ENCODE measurements around the gene SRGAP2B.
"Not testable (repeated sequence)": the region's sequence is repeated elsewhere in the genome, so short reads cannot be mapped to it uniquely, and the experiment has no call there.

SRGAP2B gene

DNA sequence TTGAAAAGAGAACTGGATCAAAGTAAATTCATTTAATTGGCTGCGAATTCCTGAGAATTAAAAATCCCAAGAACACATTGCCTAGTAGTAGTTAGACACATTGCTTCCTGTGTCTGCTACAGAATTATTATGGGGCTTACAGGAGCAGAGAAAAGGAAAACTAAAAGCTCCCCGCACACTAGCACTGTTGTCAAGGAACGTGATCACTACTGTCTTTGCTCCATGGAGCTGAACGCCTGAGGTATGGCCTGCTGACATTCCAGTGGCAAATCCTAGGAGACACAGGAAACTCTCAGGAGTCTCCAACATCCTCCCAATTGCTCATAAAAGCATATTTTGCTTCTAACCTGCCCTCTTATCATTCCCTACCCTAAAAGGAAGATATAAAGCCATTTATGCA, 114.0 kb downstream of the SRGAP2B start:
- in situ Hi-C loops (cut with MboI; ENCODE audit: low sequenced_read_pairs, unreplicated experiment); DNase-seq (ENCODE audit: low spot score): not testable (repeated sequence)

- in situ Hi-C loops (cut with MboI; ENCODE audit: low sequenced_read_pairs, unreplicated experiment); DNase-seq (ENCODE audit: low spot score): not testable (repeated sequence)
These were observed 115.0 kb downstream of the SRGAP2B start for GRCh38 chr1:144979960-144980595.

- in situ Hi-C loops (cut with MboI; ENCODE audit: low sequenced_read_pairs, unreplicated experiment); DNase-seq (ENCODE audit: low spot score): not testable (repeated sequence)
These were observed 117.3 kb downstream of the SRGAP2B start for GRCh38 chr1:144977856-144978255.

DNA sequence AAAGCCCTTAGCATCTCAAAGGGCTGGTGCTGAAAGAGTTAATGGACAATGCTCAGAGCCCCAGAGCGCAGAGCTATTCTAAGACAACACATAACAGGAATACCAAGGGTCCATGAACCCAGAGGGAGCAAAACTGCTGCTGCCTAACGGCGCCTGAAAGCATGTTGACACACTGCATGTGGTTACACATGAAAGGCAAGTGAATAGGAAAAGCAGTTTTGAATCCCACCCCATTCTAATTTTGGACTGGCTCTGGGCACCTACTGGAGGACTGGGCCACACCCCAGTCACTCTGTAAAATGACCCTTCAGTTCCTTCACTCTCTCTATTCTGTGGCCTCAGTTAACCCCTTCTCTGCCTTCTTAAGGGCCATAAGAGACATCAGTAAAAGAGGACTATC, 123.2 kb downstream of the SRGAP2B start:
- DNase-seq (ENCODE audit: low spot score); in situ Hi-C loops (cut with MboI; ENCODE audit: low sequenced_read_pairs, unreplicated experiment): not testable (repeated sequence)

DNA sequence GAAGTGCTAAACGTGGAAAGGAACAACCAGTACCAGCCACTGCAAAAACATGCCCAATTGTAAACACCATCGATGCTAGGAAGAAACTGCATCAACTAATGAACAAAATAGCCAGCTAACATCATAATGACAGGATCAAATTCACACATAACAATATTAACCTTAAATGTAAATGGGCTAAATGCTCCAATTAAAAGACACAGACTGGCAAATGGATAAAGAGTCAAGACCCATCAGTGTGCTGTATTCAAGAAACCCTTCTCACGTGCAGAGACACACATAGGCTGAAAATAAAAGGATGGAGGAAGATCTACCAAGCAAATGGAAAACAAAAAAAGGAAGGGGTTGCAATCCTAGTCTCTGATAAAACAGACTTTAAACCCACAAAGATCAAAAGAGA, 128.6 kb downstream of the SRGAP2B start:
- DNase-seq (ENCODE audit: low spot score); in situ Hi-C loops (cut with MboI; ENCODE audit: low sequenced_read_pairs, unreplicated experiment): not testable (repeated sequence)

DNA sequence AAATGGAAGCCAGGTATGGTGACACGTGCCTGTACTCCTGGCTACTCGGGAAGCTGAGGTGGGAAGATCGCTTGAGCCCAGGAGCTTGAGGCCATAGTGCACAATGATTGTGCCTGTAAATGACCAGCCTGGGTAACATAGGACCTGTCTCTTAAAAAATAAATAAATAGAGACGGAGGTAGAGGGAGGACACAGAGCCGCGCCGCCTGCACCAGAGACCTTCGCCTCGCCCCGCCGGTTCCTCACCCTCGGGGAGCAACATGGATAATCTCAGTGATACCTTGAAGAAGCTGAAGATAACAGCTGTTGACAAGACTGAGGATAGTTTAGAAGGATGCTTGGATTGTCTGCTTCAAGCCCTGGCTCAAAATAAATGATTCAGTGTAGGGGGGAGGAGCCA, 130.4 kb downstream of the SRGAP2B start:
- in situ Hi-C loops (cut with MboI; ENCODE audit: low sequenced_read_pairs, unreplicated experiment); DNase-seq (ENCODE audit: low spot score): not testable (repeated sequence)

DNA sequence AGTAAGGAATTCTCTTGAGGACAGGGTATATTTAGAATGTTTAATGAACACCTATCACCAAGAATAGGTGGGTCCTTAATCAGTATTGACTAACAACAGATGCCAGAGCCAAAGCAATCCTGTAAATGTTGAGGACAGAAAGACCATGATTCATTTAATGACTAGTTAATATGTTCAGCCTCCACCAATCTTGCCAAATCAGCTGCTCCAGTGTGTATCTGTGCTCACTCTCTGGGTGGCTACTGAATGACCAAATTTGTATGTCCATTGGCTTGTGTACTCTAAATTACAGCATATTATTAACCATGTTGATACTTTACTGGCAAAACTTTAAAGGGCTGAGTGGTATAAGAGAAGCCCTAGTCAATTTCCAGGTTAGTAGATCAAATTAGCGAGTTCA, 130.9 kb downstream of the SRGAP2B start:
- DNase-seq (ENCODE audit: low spot score); in situ Hi-C loops (cut with MboI; ENCODE audit: low sequenced_read_pairs, unreplicated experiment): not testable (repeated sequence)

- in situ Hi-C loops (cut with MboI; ENCODE audit: low sequenced_read_pairs, unreplicated experiment); DNase-seq (ENCODE audit: low spot score): not testable (repeated sequence)
These were observed 131.6 kb downstream of the SRGAP2B start for GRCh38 chr1:144963571-144963970.

- in situ Hi-C loops (cut with MboI; ENCODE audit: low sequenced_read_pairs, unreplicated experiment); DNase-seq (ENCODE audit: low spot score): not testable (repeated sequence)
These were observed 133.2 kb downstream of the SRGAP2B start for GRCh38 chr1:144961604-144962583.

DNA sequence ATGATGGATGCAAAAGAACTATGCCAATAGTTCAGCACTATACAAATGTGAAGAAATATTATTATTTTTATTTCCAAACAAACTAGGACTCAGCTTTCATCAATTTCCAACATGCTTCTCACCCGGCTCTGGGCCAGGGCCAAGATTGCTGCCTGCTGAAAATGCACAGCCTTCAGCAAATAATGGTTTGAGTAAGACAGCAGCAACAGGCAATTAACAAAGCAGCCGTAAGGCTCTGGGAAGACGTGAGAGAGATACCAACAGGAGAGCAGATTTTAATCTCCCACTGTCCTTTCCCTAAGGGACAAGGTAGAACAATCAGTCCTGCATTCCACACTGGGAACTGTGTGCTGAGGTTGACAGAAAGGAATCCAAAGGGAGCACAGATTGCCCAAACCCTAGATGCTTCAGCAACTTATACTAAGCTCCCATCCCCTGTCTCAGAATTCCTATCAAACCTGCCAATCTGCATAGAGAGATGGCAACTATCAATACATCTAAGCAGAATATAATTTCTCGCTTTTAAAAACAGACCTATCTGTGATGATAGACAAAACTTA, 134.1 kb downstream of the SRGAP2B start:
- DNase-seq (ENCODE audit: low spot score); in situ Hi-C loops (cut with MboI; ENCODE audit: low sequenced_read_pairs, unreplicated experiment): not testable (repeated sequence)

DNA sequence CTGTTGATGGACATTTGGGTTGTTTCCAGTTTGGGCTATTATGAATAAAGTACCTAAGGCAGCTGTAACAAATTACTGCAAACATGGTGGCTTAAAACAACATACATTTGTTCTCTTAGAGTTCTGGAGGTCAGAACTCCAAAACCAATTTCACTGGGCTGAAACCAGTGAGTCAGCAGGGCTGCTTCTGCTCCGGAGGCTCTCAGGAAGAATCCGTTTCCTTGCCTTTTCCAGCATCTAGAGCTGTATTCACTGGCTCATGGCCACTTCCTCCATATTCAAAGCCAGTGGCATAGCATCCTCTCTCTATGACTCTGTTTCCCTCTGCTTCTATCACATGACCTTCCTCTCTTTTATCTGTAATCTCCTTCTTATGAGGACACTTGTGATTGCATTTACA, 146.7 kb downstream of the SRGAP2B start:
- DNase-seq (ENCODE audit: low spot score); in situ Hi-C loops (cut with MboI; ENCODE audit: low sequenced_read_pairs, unreplicated experiment): not testable (repeated sequence)

DNA sequence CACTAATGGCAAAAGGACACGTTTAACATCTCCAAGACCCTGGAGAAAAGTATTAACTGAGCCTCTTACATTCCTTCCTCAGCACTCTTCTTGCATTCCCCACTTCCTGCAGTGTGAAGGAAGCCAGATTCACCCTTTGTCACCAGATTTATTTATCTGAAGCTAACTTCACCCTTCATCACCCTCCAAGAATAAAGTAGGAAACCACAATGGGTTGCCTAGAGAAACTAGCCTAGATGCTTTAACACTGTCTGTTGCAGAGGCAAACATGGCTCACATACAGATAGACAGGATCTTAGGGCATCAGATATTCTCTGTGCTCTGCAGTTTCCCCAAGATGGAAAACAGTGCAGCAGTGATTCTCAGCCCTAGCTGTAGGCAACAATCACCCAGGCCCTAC, 147.6 kb downstream of the SRGAP2B start:
- in situ Hi-C loops (cut with MboI; ENCODE audit: low sequenced_read_pairs, unreplicated experiment); DNase-seq (ENCODE audit: low spot score): not testable (repeated sequence)

DNA sequence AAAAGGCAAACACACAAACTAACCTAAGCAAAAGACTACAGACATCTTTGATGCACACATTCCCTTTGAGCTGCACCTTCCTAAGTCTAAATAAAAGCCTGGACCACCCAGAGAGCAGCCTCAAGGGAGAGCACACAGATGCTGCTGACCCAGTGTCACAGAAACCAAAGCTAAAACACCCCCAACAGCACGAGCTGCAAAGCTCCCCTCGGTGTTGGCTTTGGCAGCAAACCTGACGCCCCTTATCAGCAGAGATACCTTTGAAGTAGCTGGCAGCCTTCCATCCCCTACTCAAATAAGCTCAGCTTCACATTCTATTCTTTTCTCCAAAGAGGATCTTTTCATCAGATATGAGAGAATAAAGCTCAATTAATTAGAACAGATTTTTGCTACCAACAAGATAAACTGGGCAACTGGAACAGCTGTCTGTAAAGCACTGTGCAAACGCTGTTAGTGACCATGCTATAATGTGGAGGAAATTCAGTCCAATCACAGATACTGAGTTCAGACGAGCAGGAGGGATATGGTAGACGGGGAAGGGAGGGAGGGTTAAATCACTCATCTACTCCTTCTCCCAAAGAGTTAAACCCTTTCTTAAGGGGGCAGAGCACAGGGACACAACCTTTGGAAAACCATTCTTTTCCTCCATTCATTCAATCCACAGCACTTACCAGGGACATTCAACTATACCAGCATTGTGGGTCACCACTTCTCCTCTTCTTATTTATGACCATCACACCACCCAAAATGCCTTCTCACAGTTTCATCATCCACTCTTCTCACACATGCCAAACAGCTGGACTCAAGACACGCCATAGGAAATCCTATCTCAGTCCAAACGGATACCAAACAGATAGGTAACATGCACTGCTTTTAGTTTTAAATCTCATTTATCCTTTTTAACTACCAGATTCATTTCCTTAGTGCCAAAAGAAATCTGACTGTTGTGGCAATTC, 148.3 kb downstream of the SRGAP2B start:
- in situ Hi-C loops (cut with MboI; ENCODE audit: low sequenced_read_pairs, unreplicated experiment); DNase-seq (ENCODE audit: low spot score): not testable (repeated sequence)

GRCh38 chr1:144941710-144942109, 153.4 kb downstream of the SRGAP2B start:
- in situ Hi-C loops (cut with MboI; ENCODE audit: low sequenced_read_pairs, unreplicated experiment); DNase-seq (ENCODE audit: low spot score): not testable (repeated sequence)

GRCh38 chr1:144940054-144940453, 155.1 kb downstream of the SRGAP2B start:
- in situ Hi-C loops (cut with MboI; ENCODE audit: low sequenced_read_pairs, unreplicated experiment); DNase-seq (ENCODE audit: low spot score): not testable (repeated sequence)

GRCh38 chr1:144938627-144939026, 156.5 kb downstream of the SRGAP2B start:
- DNase-seq (ENCODE audit: low spot score); in situ Hi-C loops (cut with MboI; ENCODE audit: low sequenced_read_pairs, unreplicated experiment): not testable (repeated sequence)

DNA sequence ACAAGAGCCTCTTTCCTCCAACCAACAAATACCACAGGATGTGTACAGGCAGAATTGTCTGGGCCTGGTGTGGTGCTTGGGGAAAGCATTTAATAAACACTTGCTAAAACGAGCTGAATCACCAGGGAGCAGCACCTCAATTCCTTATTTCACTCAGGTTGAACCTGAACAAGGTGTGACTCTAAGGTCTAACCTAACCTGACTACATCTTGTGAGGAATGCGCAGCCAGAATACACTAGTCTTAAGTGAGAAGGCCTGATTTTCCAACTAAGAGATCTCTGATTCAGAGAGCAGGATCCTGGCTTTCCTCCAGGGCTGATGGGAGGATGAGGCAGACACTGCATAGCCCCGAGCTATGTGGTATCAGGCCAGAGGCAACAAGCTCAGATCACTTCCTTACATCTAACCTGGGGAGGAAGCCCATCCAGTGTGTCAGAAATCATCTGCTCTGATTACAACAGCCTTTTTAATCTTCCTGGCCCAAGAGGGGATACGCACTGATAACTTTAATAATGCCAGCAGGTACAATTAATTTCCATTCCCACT, 158.9 kb downstream of the SRGAP2B start:
- in situ Hi-C loops (cut with MboI; ENCODE audit: low sequenced_read_pairs, unreplicated experiment); DNase-seq (ENCODE audit: low spot score): not testable (repeated sequence)

DNA sequence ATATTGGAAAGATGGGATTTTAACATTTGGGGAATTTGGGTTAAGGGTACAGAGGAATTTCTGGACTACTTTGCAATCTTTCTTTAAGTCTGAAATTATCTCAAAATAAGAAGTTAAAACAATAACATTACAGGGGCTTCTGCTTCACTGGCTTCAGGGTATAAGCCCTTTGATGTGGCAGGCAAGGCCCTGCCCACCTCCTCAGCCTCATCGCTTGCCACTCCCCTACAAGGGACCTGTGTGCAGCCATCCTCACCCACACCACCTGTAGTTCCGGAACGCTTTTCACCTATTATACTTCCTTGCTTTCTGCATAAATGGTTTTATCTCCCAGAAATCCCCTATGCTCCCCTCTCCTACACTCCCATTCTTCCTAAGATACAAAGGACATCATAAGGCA, 159.8 kb downstream of the SRGAP2B start:
- DNase-seq (ENCODE audit: low spot score); in situ Hi-C loops (cut with MboI; ENCODE audit: low sequenced_read_pairs, unreplicated experiment): not testable (repeated sequence)

All from GM13976 (cell line).